GM10248 (cell line): ENCODE data around the gene GRIK2.

ENCODE experiments used
- CTCF ChIA-PET: fragments of 300-600 bp; sonication (Branson Sonifier 250); formaldehyde crosslinking; extraction: SDS; loops from one replicate; lab custom pipeline; 2021; ENCODE audit warnings: antibody characterized with exemption; lab: Yijun Ruan, JAX
- POLR2A ChIA-PET: fragments of 350-650 bp; sonication (Branson Sonifier 250); formaldehyde crosslinking; extraction: SDS; loops from one replicate; lab custom pipeline; 2020; ENCODE audit warnings: antibody characterized with exemption; lab: Yijun Ruan, JAX
- DNase-seq: peaks from one replicate; pipeline ENCODE4 v3.0.0; 2012; ENCODE audit errors: extremely low spot score
- TF ChIP-seq, protein P1 (sequence below): IDR thresholded peaks from 2 replicates; pipeline ENCODE4 v1.5.1; 2012; ENCODE audit warnings: mild to moderate bottlenecking, low read depth; ENCODE audit errors: extremely low read depth, missing control alignments, control extremely low read depth

The GRIK2 gene

DNA sequence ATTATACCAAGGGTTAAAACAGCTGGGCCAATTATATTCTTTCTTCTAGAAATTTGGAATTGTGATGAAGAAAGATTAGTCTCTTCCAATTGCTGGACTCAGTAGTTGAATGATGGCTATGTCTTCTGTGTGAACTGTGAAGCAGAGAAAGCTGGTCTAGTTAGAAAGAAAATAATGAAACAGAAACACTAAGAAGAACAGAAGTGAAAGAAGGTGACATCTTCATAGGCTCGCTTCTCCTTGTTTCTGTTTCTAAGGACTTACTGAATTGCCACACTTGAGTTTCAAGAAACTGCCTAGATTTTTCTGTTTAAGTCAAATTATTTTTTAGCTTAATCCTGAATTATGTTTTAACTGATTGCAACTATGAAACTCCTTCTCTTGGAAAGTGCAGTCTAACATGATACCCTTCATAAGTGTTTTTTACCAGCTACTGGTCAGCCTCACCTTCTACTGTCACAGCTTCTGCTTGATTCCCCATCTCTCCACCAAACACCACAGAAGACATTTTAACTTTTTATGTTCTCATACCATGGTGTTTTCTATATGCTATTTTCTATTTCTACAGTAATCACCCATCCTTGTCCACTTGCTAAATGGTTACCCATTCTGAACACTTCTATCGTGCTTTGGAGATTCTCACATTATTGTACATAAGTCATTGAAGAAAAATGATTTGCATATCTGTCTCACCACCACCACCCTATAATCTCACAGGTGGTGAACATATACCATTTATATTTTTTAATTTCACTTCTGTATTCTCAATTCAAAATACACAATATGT is 268.8 kb downstream of the GRIK2 start:
- POLR2A ChIA-PET, result no interaction called here
- CTCF ChIA-PET, result interaction anchor here (1.3 kb wide), 1 partner anchor 18 kb away, joined by 3 read pairs; no protein-coding TSS in a partner anchor
- TF ChIP-seq, protein P1, sequence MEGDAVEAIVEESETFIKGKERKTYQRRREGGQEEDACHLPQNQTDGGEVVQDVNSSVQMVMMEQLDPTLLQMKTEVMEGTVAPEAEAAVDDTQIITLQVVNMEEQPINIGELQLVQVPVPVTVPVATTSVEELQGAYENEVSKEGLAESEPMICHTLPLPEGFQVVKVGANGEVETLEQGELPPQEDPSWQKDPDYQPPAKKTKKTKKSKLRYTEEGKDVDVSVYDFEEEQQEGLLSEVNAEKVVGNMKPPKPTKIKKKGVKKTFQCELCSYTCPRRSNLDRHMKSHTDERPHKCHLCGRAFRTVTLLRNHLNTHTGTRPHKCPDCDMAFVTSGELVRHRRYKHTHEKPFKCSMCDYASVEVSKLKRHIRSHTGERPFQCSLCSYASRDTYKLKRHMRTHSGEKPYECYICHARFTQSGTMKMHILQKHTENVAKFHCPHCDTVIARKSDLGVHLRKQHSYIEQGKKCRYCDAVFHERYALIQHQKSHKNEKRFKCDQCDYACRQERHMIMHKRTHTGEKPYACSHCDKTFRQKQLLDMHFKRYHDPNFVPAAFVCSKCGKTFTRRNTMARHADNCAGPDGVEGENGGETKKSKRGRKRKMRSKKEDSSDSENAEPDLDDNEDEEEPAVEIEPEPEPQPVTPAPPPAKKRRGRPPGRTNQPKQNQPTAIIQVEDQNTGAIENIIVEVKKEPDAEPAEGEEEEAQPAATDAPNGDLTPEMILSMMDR, result no peak
- DNase-seq, result peak; percentile 13

DNA sequence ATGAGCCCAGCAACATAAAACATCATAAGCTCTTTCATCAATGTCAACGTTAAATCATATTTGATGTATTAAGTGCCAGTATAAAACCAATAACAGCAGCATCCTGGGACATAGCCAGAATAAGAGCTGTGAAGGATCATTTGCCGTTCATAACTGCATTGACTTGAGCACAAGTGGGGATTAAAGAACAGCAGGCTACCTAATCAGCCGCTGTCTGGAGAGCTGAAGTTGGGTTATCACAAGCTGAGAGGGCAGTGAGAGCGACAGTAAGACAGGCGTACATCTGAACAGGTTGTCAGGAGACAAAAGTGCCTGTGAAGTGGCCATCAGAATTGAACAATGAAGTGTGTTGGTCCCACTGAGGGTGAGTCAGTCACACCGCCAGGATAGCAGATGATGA is 269.6 kb downstream of the GRIK2 start:
- CTCF ChIA-PET, result no interaction called here
- no peak for DNase-seq
- TF ChIP-seq, protein P1, result no peak
- POLR2A ChIA-PET, result no interaction called here

DNA sequence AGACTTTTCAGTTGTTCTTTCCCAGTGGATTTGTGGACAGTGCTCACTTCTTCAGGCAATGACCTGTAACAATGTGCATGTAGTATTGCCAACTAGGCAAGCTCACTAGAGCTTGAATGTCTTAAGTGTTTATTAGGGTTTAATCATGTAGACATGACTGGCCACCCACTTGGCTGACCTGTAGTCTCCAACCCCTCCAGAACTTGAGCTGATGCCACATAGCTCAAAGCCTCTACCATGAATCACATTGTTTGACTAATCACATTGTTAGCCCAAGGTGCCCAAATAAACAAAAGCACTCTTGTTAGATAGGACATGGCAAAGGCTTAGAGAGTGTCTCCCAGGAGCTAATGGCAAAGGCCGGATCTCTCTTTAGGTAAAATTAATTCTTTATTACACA is 272.7 kb downstream of the GRIK2 start:
- CTCF ChIA-PET, result no interaction called here
- TF ChIP-seq, protein P1, result no peak
- DNase-seq, result no peak
- POLR2A ChIA-PET, result no interaction called here

DNA sequence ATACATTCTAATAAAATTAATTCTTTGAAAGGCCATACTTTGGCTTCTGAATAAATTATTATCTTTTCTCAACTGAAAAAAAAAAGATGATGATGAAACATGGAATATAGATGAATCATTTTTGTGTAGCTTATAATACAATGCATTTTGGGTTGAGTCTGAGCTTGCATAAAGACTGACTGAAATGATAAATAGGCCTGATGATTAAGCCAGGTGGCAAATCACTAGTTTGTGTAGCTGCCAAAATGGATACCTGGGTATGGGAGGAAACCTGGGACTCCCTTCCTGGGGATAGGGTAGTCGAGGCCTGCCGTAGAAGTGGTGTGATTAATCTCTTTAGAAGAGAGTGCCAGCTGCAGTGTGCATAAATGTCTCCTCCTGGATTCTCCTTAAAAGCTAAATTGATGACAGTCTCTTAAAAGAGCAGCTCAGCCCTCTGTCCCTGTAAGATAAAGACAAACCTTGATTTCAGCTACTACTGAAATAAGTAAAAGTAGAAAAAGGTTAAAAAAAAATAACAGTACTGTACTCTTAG is 275.1 kb downstream of the GRIK2 start:
- POLR2A ChIA-PET, result no interaction called here
- DNase-seq, result no peak
- TF ChIP-seq, protein P1, result no peak
- CTCF ChIA-PET, result interaction anchor here (0.7 to 1.1 kb wide), 3 partner anchors 10 to 11 kb away, joined by 3 to 4 read pairs (median 4); no protein-coding TSS in a partner anchor

DNA sequence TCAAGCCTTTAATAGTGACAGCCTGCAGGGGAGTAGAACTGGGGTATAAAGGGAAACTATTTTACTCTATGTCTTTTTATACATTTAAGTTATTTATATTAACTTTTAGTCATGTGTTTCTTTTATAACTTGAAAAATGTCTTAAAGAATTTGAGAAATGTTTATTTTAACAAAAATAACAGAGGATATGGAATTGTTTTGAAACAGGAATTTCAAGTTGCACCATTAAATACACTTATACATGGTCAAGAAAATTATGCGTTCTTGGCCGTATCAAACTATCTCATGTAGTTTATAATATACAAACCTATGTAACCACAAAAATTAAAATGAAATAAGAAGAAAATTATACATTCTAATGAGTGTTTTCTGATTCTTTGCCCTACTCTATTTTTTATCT is 282.7 kb downstream of the GRIK2 start:
- POLR2A ChIA-PET, result no interaction called here

DNA sequence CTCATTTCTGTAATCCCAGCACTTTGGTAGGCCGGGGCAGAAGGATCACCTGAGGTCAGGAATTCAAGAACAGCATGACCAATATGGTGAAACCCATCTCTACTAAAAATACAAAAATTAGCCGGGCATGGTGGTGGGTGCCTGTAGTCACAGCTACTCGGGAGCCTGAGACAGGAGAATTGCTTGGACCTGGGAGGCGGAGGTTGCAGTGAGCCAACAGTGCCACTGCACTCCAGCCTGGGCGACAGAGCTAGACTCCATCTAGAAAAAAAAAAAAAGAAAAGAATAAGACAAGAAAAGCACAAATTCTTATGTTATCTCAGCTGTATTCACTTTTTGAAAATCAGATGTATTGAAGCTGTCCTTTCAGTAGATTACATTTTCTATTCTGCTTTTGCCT is 289.4 kb downstream of the GRIK2 start:
- ChIA-PET POLR2A (no interaction called here), CTCF (no interaction called here)

More for the DNA sequence above, 282.7 kb downstream of the GRIK2 start:
- no peak for DNase-seq
- TF ChIP-seq, protein P1, result no peak
- CTCF ChIA-PET, result no interaction called here

More for the DNA sequence above, 289.4 kb downstream of the GRIK2 start:
- TF ChIP-seq, protein P1, result no peak
- no peak for DNase-seq
